Measurements from ENCODE around the gene PRKCH.

- TF ChIP-seq ETV5 (CRISPR knock-in tag; IDR thresholded peaks at IDR 0.05; ENCODE audit: low read depth): no peak
- TF ChIP-seq THAP7 (CRISPR knock-in tag; IDR thresholded peaks at IDR 0.05): no peak
- TF ChIP-seq SMARCB1 (IDR thresholded peaks at IDR 0.05; ENCODE audit: insufficient read length, low read depth): no peak
- TF ChIP-seq CTCF (IDR thresholded peaks at IDR 0.05 in 2 of 3, conservative IDR thresholded peaks at IDR 0.05 in 1 of 3; ENCODE audit: insufficient read depth in 2 of 3, low read depth in 1 of 3, low read length in 3 of 3): no peak
- no peak for TF ChIP-seq ELK1 (CRISPR knock-in tag; IDR thresholded peaks at IDR 0.05)
- no peak for TF ChIP-seq PATZ1 (CRISPR knock-in tag; IDR thresholded peaks at IDR 0.05; ENCODE audit: borderline replicate concordance)
- TF ChIP-seq TAF1 (IDR thresholded peaks at IDR 0.05; ENCODE audit: control insufficient read depth, extremely low read depth, insufficient read depth, low read length, severe bottlenecking): no peak
- no peak for TF ChIP-seq POLR2A (conservative IDR thresholded peaks at IDR 0.05)
- TF ChIP-seq ZNF384 (IDR thresholded peaks at IDR 0.05; ENCODE audit: low read depth, low read length): no peak
- no peak for TF ChIP-seq ZNF23 (CRISPR knock-in tag; IDR thresholded peaks at IDR 0.05)
Measured at GRCh38 chr14:61491876-61492434, 170.6 kb downstream of the PRKCH start.
